HG03039 (cell line): Measurements from ENCODE around the gene SRPK2.
"Not testable (repeated sequence)": the region's sequence is repeated elsewhere in the genome, so short reads cannot be mapped to it uniquely, and the experiment has no call there.

ENCODE experiments used
- ATAC-seq: cut with Tn5 transposase; IDR thresholded peaks from one replicate; pipeline ENCODE4 v1.9.1; 2021; ENCODE audit warnings: mild to moderate bottlenecking, moderate library complexity; ENCODE audit not compliant: unreplicated experiment

SRPK2 gene

DNA sequence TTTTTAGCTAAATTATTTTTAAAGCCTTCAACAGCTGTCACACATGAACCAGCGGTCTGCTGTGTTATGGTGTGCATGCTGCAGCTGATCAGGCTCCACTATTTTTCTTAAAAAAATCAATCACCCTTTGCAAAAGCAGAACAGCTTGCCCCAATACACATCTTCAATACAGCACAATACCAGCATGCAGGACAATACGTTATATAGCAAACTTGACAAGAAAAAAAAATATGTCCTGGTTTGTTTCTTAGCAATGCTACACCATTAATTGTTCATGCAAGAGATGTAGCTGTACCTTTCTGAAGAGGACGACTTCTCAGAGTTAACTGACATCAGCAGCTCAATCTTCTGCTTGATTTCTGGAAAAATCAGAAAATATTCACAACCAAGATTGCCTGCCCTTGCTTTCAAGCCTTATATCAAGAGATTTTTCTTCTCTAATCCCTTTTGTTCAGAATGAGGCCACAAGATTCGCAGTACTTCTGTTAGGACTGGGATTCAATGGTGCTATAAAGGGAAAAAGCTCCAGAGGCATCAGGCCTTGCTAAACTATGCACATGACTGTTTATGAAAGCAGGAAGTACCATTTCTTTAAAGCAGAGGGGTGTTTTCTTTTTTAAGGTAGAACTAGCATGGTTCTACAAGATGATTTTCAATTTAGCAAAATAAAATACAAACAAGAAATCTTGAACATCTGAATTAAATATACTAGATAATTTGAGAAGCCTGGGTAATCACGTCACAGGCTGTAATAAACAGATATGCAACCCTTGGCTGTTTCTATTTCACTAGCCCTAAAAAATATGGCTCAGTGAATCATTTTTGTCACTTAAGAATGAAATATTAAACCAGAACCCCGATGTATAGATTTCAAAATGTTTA, 120.0 kb downstream of the SRPK2 start:
- no peak for ATAC-seq

DNA sequence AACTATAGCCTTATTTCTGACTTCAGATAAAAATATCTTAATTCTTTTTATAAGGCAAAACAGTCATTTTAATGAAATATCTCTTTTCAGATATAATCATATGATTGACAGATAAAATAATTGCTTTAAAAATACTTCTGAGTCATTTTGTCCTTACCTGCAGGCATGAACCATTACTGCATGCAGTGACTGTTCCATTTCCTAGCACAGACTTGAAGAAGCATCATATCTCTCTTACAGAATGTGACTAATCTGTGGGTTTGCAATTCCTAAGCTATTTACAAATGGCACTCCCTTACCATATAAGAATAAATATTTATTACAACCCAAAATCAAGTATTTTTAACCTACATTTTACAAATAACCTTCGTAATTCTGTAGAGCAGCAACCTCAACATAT, 120.7 kb downstream of the SRPK2 start:
- no peak for ATAC-seq

DNA sequence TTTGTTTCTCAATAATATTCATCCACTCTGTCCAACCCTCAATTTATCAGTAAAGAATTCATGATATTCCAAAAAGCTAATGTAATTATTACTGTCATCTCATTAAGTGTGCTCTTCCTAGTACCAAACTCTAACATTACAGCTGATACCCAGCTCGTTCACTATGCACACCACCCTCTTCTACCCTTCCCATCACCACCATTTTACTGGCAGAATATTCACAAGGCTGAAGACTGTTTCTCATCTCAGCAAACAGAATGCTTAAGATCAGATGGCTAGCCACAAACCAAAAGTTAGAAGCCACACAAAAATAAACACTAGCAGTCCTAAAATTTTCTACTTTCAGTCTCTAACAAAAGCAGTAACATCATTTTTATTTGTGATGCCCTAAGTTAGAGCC, 121.5 kb downstream of the SRPK2 start:
- ATAC-seq = no peak

DNA sequence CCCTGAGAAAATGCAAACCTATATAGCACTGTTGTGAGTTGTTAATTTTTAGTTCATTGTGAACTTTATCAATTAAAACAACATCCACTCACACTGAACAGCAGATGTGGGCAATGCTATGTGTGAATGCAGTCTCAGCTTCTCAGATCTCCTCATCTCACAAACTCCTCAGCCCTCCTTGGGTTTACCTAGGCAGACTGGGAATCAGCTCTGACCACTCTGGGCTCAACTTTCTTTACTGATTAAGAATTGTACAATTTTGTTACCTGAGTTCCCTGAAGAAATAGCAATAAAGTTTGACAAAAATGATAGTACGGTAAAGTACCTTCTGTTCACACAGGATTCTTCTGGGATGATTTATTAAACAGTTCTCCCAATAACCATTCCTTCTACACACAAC, 124.0 kb downstream of the SRPK2 start:
- ATAC-seq = no peak

DNA sequence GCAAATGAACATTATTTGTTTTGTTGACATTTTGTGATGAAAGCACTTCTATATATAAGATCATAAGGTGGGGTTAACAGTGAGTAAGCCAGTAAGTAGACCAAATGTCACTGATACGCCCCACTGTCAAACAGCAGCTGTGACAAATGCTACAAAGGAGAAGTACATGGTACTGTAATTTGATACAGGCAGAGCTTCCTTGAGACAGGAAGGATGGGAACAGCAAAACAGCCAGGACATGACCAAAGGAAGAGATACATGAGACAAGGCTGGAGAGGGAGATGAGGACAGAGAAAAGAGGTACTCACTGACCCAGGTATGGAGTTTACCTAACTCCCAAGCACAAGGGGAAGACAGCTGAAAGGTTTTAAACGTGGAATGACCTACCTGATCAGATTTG, 127.0 kb downstream of the SRPK2 start:
- no peak for ATAC-seq

DNA sequence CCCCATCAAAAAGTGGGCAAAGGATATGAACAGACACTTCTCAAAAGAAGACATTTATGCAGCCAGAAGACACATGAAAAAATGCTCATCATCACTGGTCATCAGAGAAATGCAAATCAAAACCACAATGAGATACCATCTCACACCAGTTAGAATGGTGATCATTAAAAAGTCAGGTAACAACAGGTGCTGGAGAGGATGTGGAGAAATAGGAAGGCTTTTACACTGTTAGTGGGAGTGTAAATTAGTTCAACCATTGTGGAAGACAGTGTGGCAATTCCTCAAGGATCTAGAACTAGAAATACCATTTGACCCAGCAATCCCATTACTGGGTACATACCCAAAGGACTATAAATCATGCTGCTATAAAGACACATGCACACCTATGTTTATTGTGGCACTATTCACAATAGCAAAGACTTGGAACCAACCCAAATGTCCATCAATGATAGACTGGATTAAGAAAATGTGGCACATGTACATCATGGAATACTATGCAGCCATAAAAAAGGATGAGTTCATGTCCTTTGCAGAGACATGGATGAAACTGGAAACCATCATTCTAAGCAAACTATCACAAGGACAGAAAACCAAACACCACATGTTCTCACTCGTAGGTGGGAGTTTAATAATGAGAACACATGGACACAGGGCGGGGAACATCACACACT, 128.4 kb downstream of the SRPK2 start:
- ATAC-seq = not testable (repeated sequence)

DNA sequence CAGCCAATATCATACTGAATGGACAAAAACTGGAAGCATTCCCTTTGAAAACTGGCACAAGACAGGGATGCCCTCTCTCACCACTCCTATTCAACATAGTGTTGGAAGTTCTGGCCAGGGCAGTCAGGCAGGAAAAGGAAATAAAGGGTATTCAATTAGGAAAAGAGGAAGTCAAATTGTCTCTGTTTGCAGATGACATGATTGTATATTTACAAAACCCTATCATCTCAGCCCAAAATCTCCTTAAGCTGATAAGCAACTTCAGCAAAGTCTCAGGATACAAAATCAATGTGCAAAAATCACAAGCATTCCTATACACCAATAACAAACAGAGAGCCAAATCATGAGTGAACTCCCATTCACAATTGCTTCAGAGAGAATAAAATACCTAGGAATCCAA, 129.8 kb downstream of the SRPK2 start:
- not testable (repeated sequence) for ATAC-seq

DNA sequence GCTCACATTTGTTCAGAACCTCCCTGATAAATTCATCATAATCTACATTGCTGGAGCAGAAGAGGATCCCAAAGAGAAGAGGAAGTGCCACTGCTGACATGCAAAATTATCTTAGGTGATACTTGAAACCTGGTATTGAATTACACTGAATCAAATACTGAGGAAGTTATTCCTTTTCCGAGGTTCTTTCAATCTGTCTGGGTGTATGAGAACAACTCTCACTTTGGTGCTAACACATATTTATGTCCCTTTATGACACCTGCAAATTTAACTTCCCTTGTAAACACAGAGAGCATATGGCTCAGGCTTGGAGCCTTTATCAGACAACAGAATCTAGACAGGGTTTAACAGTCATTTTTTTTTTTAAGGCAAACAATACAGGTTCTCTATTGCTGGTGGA, 131.4 kb downstream of the SRPK2 start:
- ATAC-seq = no peak

DNA sequence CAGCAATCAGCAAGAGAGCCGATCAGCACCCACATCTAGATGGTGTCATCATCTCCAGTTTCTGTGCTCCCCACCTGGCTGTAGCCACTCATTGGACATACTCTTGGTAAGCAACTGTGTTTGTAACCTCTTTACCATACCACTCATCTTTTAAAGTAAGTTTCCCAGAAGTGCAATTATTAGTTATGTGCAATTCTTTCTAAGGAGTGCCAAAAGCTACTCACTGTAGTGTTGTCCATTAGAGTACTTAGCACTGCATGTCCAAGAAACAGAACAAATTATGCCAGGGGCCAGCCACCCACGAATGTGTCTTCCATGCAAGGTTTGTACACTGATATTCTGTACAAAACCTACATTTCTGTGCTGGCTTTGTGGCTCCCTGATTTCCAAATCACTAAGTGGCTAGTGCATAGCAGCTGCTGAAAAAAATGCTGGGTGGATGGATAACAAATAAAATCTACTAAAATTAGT, 131.9 kb downstream of the SRPK2 start:
- ATAC-seq = no peak

DNA sequence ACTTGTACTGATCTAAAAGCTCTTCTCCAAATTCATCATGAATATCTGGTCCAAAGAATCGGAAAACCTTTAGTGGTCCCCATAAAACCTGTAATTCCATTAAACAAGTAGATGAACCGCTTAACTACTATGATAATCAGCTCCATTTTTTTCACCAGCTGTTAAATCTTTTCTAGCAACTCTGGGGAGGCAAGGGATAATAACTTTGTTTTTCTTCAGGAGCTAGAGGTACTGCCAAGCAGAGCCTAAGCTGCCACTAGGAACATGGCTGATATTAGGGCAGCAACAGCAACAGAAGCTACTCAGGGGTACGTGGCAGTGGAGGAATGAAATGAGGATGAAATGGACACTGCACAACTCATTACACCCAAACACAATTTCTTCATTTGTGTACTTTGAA, 138.0 kb downstream of the SRPK2 start:
- ATAC-seq = no peak

DNA sequence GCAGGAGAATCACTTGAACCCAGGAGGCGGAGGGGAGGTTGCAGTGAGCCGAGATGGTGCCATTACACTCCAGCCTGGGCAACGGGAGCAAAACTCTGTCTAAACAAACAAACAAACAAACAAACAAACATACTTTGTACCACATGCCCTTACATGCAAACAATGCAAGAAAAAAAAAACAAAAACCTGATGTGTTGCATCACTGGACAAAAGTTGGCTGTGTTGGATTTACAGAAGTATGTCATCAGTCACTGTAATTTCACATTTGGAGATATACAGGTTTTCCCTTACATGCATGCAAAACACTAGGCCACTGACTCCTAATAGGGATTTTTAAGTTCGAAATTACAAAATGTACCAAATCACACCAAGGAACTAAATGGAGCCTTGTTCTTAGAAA, 138.5 kb downstream of the SRPK2 start:
- ATAC-seq = no peak

DNA sequence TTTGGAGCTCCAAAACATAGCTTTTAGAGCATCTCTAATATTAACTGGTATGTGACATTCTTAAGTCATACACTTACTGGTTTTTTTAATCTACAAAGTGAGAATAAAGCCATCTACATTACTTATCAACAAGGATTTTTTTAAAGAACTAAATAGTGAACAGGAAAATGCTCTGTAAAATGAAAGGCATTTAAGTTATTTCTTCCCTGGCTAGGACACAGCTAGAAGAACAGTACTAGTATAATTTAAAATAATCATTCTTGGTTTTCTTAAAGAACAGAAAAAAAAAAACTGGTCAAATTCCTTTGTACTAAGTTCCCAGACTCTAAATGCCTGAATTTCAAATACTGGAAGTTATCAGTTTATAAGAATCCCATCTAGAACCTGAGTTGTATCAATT, 139.5 kb downstream of the SRPK2 start:
- ATAC-seq = no peak

DNA sequence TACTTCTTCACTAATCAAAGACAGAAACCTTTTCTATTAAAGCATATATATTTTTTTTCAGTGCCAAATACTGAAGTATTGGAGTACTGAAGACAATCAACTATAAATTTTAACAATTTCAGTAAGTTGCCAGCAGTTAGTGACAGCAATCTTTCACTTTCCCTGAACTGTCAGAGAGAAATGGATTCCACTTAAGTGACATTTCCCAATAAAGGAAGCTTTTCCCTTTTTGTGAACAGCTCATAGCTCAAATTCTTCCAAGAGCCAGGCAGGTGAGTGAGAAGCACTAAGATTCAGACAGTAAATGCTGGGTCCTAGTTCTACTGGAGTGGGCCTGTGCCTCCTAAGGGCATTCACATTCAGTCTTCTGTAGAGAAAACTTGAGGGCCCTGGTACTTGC, 142.0 kb downstream of the SRPK2 start:
- ATAC-seq = no peak

DNA sequence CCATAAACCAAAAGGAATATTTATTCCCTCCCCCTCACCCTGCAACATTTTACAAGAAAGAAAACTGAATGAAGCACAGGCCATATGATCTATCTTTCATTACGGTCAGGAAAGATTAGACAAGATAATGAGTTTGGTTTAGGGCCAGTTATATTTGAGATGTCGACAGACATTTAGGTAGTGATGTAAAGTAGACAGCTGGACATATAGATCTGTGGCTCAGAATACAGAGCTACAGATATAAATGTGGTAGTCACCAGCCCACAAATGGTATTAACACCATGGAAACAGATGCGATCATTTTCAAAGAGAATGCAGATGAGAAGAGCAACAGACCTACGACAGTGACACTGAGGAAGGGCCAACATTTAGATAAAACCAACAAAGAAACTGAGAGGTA, 142.5 kb downstream of the SRPK2 start:
- no peak for ATAC-seq

DNA sequence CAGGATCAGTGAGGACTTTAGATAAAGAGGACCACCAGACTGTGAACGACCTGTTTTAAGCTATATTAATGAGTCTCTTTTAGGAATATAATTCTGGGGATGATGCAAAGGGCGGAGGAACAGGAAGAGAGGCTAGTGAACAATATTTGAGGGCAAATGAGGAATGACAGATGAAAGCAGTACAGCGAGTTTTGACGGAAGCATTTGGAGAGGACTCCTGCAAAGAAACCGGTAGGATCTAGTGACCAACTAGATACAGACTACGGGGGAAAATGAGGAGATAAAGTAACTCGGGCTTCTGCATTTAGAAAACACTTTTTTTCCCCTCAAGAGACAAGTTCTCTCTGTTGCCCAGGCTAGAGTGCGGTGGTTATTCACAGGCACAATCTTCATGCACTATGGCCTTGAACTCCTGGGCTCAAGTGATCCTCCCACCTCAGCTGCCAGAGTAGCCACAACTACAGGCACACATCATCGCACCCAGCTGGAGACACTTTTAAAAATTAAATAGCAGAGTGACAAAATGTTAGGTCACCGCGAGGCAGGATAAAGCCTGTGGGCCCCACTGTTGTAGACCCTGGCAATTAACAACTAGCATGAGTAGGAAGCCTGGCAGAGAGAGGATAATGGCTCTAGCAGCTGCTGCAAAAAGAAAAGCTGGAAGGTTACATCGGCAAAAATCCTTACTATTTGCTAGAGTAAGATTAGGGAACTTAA, 143.2 kb downstream of the SRPK2 start:
- ATAC-seq = no peak

DNA sequence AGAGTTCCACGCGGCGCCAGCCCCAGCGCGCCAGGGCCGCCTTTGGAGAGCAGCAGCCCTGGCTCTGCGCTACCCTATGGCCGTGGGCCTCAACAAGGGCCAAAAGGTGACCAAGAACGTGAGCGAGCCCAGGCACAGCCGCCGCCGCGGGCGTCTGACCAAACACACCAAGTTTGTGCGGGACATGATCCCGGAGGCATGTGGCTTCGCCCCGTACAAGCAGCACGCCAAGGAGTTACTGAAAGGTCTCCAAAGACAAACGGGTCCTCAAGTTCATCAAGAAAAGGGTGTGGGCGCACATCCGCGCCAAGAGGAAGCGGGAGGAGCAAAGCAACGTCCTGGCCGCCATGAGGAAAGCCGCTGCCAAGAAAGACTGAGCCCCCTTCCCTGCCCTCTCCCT, 144.1 kb downstream of the SRPK2 start:
- no peak for ATAC-seq

DNA sequence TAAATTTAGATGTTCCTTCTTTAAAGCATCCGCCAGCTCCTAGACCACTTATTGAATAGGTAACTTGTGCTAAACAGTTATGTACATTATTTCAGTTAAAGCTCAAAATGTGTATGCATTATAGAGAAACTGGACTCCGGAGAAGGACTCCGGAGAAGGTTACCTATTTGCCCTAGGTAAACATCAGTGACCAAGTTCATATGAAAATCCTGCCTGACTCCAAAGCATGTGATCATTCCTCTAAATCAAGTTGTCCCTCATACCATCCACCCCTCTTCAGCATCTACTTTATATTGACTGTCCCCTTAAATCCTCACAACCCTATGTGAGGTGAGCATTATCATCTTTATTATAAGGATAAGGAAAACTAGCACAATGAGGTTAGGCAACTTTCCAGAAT, 147.5 kb downstream of the SRPK2 start:
- no peak for ATAC-seq

DNA sequence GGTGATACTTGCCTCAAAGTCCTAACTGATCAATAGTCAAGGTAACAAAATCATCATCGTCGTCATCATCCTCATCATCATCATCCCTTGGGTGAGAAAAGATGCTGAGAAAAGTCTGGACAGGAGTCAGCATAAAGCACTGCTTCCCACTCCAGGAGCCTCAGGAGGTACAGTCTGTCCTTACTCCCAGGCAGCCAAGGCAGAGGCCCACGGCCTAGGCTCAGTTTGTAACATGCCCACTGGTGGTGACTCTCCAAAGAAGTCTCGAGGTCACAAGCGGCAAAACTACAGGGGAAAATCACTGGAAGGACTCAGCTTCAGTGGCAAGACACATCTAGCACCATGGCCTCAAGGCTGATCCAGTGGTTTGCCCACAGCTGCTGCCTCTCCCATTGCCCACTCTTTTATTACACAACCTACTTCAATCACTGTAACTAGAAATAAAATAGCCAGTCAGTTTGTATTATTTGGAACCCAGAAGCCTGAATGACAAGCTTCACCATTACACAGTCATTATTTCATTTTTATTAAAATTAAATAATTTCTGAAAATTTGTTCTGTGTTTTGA, 150.4 kb downstream of the SRPK2 start:
- no peak for ATAC-seq

DNA sequence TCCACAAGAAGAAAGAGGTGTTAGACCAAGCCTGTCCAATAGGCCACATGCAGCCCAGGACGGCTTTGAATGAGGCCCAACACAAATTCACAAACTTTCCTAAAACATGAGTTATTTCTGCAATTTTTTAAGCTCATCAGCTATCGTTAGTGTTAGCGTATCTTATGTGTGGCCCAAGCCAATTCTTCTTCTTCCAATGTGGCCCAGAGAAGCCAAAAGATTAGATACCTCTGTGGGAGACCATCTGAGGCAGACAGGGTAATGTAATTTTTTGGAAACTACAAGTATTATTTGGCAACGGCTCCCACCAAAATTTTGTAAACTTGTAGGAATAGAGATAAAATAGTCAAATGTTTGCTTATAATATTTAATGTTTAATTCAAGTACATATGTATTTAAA, 153.8 kb downstream of the SRPK2 start:
- no peak for ATAC-seq

DNA sequence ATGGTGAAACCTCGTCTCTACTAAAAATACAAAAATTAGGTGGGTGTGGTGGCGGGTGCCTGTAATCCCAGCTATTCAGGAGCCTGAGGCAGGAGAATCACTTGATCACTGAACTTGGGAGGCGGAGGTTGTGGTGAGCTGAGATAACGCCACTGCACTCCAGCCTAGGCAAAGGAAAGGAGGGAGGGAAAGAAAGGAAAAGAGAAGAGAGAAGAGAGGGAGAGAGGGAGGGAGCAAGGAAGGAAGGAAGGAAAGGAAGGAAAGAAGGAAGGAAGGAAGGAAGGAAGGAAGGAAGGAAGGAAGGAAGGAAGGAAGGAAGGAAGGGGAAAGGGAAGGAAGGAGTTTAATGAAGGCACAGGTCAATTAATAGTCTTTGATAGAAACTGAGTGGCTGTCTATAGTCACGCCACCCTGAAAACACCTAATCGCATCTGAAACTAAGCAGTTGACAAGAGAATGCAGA, 155.9 kb downstream of the SRPK2 start:
- not testable (repeated sequence) for ATAC-seq

DNA sequence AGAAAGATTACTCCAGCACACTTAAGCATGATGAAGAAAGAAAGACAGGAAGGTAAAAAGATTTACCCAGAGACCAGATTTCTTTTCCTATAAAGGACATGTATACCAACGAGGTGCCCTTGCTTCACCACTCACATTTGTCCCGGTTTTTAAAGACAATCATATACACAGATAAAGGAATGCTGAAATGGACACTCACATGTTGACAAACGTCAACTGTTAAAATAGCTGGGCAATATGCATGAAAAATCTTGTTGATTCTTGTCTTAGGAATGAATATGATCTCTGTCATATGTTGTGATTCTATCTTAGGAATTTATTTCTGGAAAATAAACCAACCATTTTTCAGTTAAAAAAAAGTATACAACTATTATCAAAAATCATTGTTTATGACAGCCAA, 158.2 kb downstream of the SRPK2 start:
- ATAC-seq = no peak
